H9 (cell line): Measurements from ENCODE around the gene APOL1. TPM values are rescaled to one million over a fixed set of nuclear protein-coding genes. Genes with fewer than 3 reads are reported as not detected.

Experiments used
- DNase-seq: peaks from one replicate; pipeline ENCODE4 v3.0.0-alpha.2; 2017
- H2AFZ ChIP-seq: one replicate; pipeline ENCODE4 v1.6.1; 2013; ENCODE audit warnings: mild to moderate bottlenecking, low read length, control low read depth, moderate library complexity
- H2AK5ac ChIP-seq: 2 replicates; pipeline ENCODE4 v1.6.1; 2013; ENCODE audit warnings: low read length, control low read depth, mixed read lengths; ENCODE audit not compliant: insufficient read length
- H2BK120ac ChIP-seq: one replicate; pipeline ENCODE4 v1.6.1; 2013; ENCODE audit warnings: low read depth, mild to moderate bottlenecking, low read length, control low read depth, inconsistent platforms; ENCODE audit not compliant: poor library complexity, severe bottlenecking
- H2BK12ac ChIP-seq: 2 replicates; pipeline ENCODE4 v1.6.1; 2013; ENCODE audit warnings: low read length, control low read depth, mixed read lengths, low read depth; ENCODE audit not compliant: insufficient read length
- H2BK15ac ChIP-seq: 2 replicates; pipeline ENCODE4 v1.6.1; 2013; ENCODE audit warnings: low read depth, low read length, control low read depth
- H2BK20ac ChIP-seq: one replicate; pipeline ENCODE4 v1.6.1; 2013; ENCODE audit warnings: low read depth, mild to moderate bottlenecking, low read length, control low read depth, inconsistent platforms; ENCODE audit not compliant: poor library complexity, severe bottlenecking
- H2BK5ac ChIP-seq: 2 replicates; pipeline ENCODE4 v1.6.1; 2013; ENCODE audit warnings: low read length, control low read depth, mixed read lengths; ENCODE audit not compliant: insufficient read length
- H3K14ac ChIP-seq: 2 replicates; pipeline ENCODE4 v1.6.1; 2013; ENCODE audit warnings: low read length, control low read depth; ENCODE audit not compliant: insufficient read depth
- H3K18ac ChIP-seq: 2 replicates; pipeline ENCODE4 v1.6.1; 2013; ENCODE audit warnings: low read depth, mild to moderate bottlenecking, mixed read lengths, low read length, control low read depth; ENCODE audit not compliant: insufficient read length
- H3K23ac ChIP-seq: 2 replicates; pipeline ENCODE4 v1.6.1; 2013; ENCODE audit warnings: low read length, control low read depth, mixed read lengths, low read depth; ENCODE audit not compliant: insufficient read length
- H3K23me2 ChIP-seq: 2 replicates; pipeline ENCODE4 v1.6.1; 2013; ENCODE audit warnings: low read depth, mild to moderate bottlenecking, mixed read lengths, low read length, control low read depth; ENCODE audit not compliant: insufficient read length, poor library complexity, severe bottlenecking
- H3K27ac ChIP-seq: 2 replicates; pipeline ENCODE4 v1.5.1; 2013; ENCODE audit warnings: low read length, control low read depth, mixed read lengths, low read depth; ENCODE audit not compliant: insufficient read length
- H3K27me3 ChIP-seq: 2 replicates; pipeline ENCODE4 v1.6.1; 2013; ENCODE audit warnings: low read length, control low read depth, inconsistent platforms; ENCODE audit not compliant: insufficient read depth
- H3K4ac ChIP-seq: 2 replicates; pipeline ENCODE4 v1.6.1; 2013; ENCODE audit warnings: low read depth, mild to moderate bottlenecking, control low read depth, inconsistent platforms, low read length, moderate library complexity
- H3K4me1 ChIP-seq: 2 replicates; pipeline ENCODE4 v1.6.1; 2013; ENCODE audit warnings: low read length, control low read depth, inconsistent platforms; ENCODE audit not compliant: insufficient read depth
- H3K4me2 ChIP-seq: 2 replicates; pipeline ENCODE4 v1.6.1; 2013; ENCODE audit warnings: low read length, control low read depth, mixed read lengths; ENCODE audit not compliant: insufficient read length, insufficient read depth
- H3K56ac ChIP-seq: 2 replicates; pipeline ENCODE4 v1.6.1; 2013; ENCODE audit warnings: low read depth, mild to moderate bottlenecking, mixed read lengths, low read length, control low read depth; ENCODE audit not compliant: insufficient read length
- H3K79me1 ChIP-seq: 2 replicates; pipeline ENCODE4 v1.6.1; 2013; ENCODE audit warnings: low read depth, mild to moderate bottlenecking, moderate library complexity, low read length, control low read depth, inconsistent platforms; ENCODE audit not compliant: insufficient read depth, poor library complexity, severe bottlenecking
- H3K79me2 ChIP-seq: 2 replicates; pipeline ENCODE4 v1.6.1; 2013; ENCODE audit warnings: low read length, control low read depth, inconsistent platforms; ENCODE audit not compliant: insufficient read depth
- H3K9ac ChIP-seq: 2 replicates; pipeline ENCODE4 v1.6.1; 2013; ENCODE audit warnings: low read length, control low read depth, mixed read lengths; ENCODE audit not compliant: insufficient read length; ENCODE audit errors: extremely low read depth
- H3K9me3 ChIP-seq: one replicate; pipeline ENCODE4 v1.6.1; 2013; ENCODE audit warnings: low read depth, low read length, inconsistent platforms; ENCODE audit not compliant: control insufficient read depth
- H3T11ph ChIP-seq: one replicate; pipeline ENCODE4 v1.6.1; 2013; ENCODE audit warnings: mild to moderate bottlenecking, low read length, control low read depth, inconsistent platforms
- H4K20me1 ChIP-seq: one replicate; pipeline ENCODE4 v1.6.1; 2013; ENCODE audit not compliant: control insufficient read depth, insufficient read length, insufficient read depth
- H4K5ac ChIP-seq: 2 replicates; pipeline ENCODE4 v1.6.1; 2013; ENCODE audit warnings: low read depth, mild to moderate bottlenecking, mixed read lengths, low read length, control low read depth; ENCODE audit not compliant: insufficient read length
- H4K8ac ChIP-seq: replicated peaks from 2 replicates; pipeline ENCODE4 v1.6.1; 2013; ENCODE audit warnings: low read length, control low read depth, mixed read lengths, low read depth; ENCODE audit not compliant: insufficient read length
- H4K91ac ChIP-seq: 2 replicates; pipeline ENCODE4 v1.6.1; 2013; ENCODE audit warnings: low read depth, mild to moderate bottlenecking, moderate library complexity, mixed read lengths, low read length, control low read depth; ENCODE audit not compliant: insufficient read length
- H3K27ac Mint-ChIP-seq, 3 experiments: 2 replicates in 2 of 3; 3 replicates in 1 of 3; pipeline ENCODE4 v1.8.0; 2020 to 2021; ENCODE audit warnings: mixed read lengths in 3 of 3, mild to moderate bottlenecking in 1 of 3, moderate library complexity in 1 of 3
- H3K27me3 Mint-ChIP-seq: 2 replicates; pipeline ENCODE4 v1.8.0; 2021; ENCODE audit warnings: low read depth, mild to moderate bottlenecking, moderate library complexity, mixed read lengths
- H3K36me3 Mint-ChIP-seq, 3 experiments: 2 replicates in 2 of 3; 3 replicates in 1 of 3; pipeline ENCODE4 v1.8.0; 2020 to 2021; ENCODE audit warnings: low read depth in 3 of 3, mixed read lengths in 3 of 3; ENCODE audit not compliant: insufficient read depth in 1 of 3
- H3K4me1 Mint-ChIP-seq, 2 experiments: 2 replicates each; pipeline ENCODE4 v1.8.0; 2020; ENCODE audit warnings: mixed read lengths in 2 of 2
- H3K4me3 Mint-ChIP-seq, 2 experiments: 2 replicates in 1 of 2; 3 replicates in 1 of 2; pipeline ENCODE4 v1.8.0; 2020 to 2021; ENCODE audit warnings: mild to moderate bottlenecking in 2 of 2, mixed read lengths in 2 of 2, moderate library complexity in 1 of 2
- H3K9me3 Mint-ChIP-seq, 2 experiments: 2 replicates in 1 of 2; 3 replicates in 1 of 2; pipeline ENCODE4 v1.8.0; 2020; ENCODE audit warnings: mild to moderate bottlenecking in 2 of 2, mixed read lengths in 2 of 2, moderate library complexity in 1 of 2
- WGBS: extraction: QIAGEN DNeasy Blood & Tissue Kit; methylation state at CpG from one replicate; pipeline ENCODE4 v1.1.7; 2013; ENCODE audit warnings: missing lambda C conversion rate, low lambda C conversion rate, mixed read lengths; ENCODE audit not compliant: insufficient read length; ENCODE audit errors: extremely low coverage; 5-methylcytosine and 5-hydroxymethylcytosine counted together
- total RNA-seq: library from RNA; stranded (reverse); gene quantifications from 2 replicates; pipeline ENCODE4 v1.2.1, GENCODE V29; 2021
- TF ChIP-seq, protein P1 (sequence below): fragments of 200-600 bp; sonication (generic); conservative IDR thresholded peaks from 3 replicates; pipeline ENCODE4 v1.8.0; 2021; ENCODE audit warnings: antibody characterized with exemption, mild to moderate bottlenecking

The APOL1 gene
- total RNA-seq, 1 experiment from 2014 or later, result not detected

DNA sequence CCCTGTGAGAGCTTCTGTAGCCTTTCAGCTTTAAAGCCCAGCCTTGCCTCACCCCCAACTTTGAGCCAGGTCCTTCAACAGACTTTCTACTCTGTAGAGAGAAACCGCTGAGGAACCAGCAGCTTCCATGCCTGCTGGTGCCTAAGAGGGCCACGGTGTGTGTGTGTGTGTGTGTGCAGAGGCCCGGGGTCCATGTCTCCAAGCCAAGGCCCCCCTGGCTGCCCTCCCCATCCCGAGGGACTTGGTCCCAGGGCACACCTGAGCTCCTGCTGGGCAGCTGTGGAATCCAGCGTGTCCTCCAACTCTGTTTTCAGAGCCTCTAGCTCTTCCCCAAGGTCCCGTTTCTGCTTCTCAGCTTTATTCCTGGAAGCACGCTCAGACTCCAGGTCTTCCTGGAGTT, 42.3 kb downstream of the APOL1 start:
- Histone ChIP-seq H2BK15ac (no peak overlapping the region), H4K5ac (no peak overlapping the region), H4K8ac (no peak overlapping the region), H3K4ac (no peak overlapping the region), H3K23ac (no peak overlapping the region), H2BK5ac (no peak overlapping the region), H3K18ac (no peak overlapping the region), H3K79me1 (no peaks in the 10 kb centered on the region), H2BK20ac (no peak overlapping the region), H3K79me2 (no peaks in the 10 kb centered on the region), H4K20me1 (no peaks in the 10 kb centered on the region), H3K4me1 (no peaks in the 10 kb centered on the region), H3K27me3 (no peaks in the 10 kb centered on the region), H3K4me2 (no peak overlapping the region), H2BK120ac (no peak overlapping the region), H2AFZ (no peak overlapping the region), H2BK12ac (no peak overlapping the region), H4K91ac (no peak overlapping the region), H3K9ac (no peak overlapping the region), H3K23me2 (no peaks in the 10 kb centered on the region), H3T11ph (no peak overlapping the region), H2AK5ac (no peak overlapping the region), H3K9me3 (no peaks in the 10 kb centered on the region), H3K27ac (no peak overlapping the region), H3K56ac (no peak overlapping the region), H3K14ac (no peak overlapping the region; the same call in 1 of the 2 replicates)
- DNase-seq, result no peak
- H3K9me3 Mint-ChIP-seq, result peaks cover 6 to 7% of the 10 kb centered on the region in 2 experiments; a peak in 3 of 5 replicates
- no peak overlapping the region for H3K4me3 Mint-ChIP-seq
- H3K4me1 Mint-ChIP-seq, result no peaks in the 10 kb centered on the region
- TF ChIP-seq, protein P1, sequence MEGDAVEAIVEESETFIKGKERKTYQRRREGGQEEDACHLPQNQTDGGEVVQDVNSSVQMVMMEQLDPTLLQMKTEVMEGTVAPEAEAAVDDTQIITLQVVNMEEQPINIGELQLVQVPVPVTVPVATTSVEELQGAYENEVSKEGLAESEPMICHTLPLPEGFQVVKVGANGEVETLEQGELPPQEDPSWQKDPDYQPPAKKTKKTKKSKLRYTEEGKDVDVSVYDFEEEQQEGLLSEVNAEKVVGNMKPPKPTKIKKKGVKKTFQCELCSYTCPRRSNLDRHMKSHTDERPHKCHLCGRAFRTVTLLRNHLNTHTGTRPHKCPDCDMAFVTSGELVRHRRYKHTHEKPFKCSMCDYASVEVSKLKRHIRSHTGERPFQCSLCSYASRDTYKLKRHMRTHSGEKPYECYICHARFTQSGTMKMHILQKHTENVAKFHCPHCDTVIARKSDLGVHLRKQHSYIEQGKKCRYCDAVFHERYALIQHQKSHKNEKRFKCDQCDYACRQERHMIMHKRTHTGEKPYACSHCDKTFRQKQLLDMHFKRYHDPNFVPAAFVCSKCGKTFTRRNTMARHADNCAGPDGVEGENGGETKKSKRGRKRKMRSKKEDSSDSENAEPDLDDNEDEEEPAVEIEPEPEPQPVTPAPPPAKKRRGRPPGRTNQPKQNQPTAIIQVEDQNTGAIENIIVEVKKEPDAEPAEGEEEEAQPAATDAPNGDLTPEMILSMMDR, result no peak
- no peaks in the 10 kb centered on the region; the same call in 1 of the 2 replicates for H3K27me3 Mint-ChIP-seq
- WGBS, result no CpG with 5 or more reads among the region's 7 CpGs
- no peak overlapping the region for H3K27ac Mint-ChIP-seq
- peaks cover 80 to 97% (median 96%) of the 10 kb centered on the region in 3 experiments for H3K36me3 Mint-ChIP-seq
